Superior temporal gyrus (tissue), 1 donor: ENCODE data around the gene EEF1AKMT3.
A peak's percentile ranks its signal among the peaks of the same experiment; 100 is the strongest.

Experiments used
- DNase-seq: peaks from one replicate; pipeline ENCODE4 v3.0.0-alpha.2; 2016; ENCODE audit errors: extremely low spot score

Gene EEF1AKMT3

DNA sequence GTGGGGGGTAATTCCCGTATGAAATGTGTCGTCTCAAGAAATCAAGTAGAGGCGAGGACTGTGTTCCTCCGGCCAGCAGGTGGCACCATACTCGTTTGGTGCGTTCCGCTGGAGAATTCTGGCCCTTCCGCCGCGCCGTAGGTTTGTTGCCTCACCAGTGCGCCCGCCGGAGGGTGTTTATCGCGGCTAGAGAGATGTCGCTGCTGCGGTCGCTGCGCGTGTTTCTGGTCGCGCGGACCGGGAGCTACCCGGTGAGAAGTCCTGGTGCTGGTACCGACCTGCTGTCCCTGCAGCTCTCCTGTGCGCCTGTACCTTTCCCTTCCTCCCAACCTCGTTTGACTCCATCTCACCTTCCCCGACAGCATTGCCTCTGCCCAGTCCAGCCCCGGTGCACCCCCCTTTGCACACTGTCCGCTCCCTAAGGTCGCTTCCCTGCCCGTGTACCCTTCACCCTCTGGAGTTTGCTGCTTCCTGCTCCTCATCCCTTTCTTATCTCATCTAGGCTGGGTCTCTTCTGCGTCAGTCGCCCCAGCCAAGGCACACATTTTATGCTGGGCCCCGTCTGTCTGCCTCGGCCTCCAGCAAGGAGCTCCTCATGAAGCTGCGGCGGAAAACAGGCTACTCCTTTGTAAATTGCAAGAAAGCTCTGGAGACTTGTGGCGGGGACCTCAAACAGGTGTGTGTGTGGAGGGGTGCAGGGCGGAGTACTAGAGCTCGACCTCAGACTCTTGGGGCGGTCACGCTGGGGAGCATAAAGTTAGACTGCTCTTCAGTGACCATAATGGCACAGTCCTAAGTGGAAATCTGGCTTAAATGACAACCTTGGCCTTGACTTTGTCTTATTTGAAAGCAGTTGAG is 10.4 kb downstream of the EEF1AKMT3 start, which contains the start of gene TSFM:
Gene TSFM, plus strand, starts transcription at position 180 of the 858 bp plus-strand sequence. Its CDS starts 15 bp downstream, at position 195.
- DNase-seq = peak; percentile 99

GRCh38 chr12:57783466-57783801 is 11.0 kb downstream of the EEF1AKMT3 start:
- DNase-seq = no peak

GRCh38 chr12:57783861-57784260 is 11.4 kb downstream of the EEF1AKMT3 start:
- DNase-seq = no peak

- no peak for DNase-seq
These were observed 21.5 kb downstream of the EEF1AKMT3 start for GRCh38 chr12:57793920-57794319.

- no peak for DNase-seq
These were observed 22.9 kb downstream of the EEF1AKMT3 start for GRCh38 chr12:57795354-57795753.

GRCh38 chr12:57796996-57797395 is 24.6 kb downstream of the EEF1AKMT3 start:
- DNase-seq = no peak

GRCh38 chr12:57797933-57798332 is 25.5 kb downstream of the EEF1AKMT3 start:
- DNase-seq = no peak

GRCh38 chr12:57800965-57801364 is 28.6 kb downstream of the EEF1AKMT3 start:
- no peak for DNase-seq

DNA sequence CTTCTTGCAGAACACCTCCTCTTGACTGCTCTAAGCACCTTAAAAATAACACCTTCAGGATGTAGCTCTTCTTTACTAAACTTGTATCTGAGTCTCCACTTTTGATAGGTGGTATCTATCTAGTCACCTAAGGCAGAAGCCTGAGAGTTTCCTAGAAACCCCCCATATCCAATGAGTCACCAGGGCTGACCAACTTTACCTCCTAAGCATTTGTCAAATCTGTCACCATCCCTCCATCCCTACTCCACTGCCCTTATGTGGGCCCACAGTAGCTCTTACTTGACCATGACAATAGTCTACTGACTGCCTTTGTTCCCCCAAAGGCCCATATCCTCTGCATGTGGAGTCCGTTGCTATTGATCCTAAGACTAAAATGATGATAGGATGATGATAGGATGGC is 30.2 kb downstream of the EEF1AKMT3 start:
- no peak for DNase-seq

GRCh38 chr12:57803319-57803893 is 31.0 kb downstream of the EEF1AKMT3 start:
- DNase-seq = peak; percentile 64

DNA sequence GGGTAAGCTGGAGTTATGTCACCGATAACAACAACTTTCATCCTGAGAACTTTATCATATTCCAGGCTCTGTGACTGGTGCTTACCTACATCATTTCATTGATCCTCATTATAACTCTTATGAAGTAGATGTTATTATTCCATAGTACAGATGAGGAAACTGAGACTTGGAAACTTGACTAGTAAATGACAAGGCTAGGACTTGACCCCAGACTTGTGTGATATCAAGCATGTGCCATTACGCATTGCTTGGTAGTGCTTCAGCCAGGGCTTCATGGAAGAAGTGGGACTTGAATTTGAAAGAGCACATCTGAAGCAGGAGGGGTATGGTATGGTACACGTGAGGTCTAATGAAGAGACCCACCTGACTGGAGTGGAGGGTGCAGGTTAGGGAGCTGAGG is 34.3 kb downstream of the EEF1AKMT3 start:
- DNase-seq = no peak

- DNase-seq = no peak
These were observed 34.9 kb downstream of the EEF1AKMT3 start for GRCh38 chr12:57807285-57807684.

- DNase-seq = no peak
These were observed 35.9 kb downstream of the EEF1AKMT3 start for GRCh38 chr12:57808351-57808750.

- no peak for DNase-seq
These were observed 37.0 kb downstream of the EEF1AKMT3 start for GRCh38 chr12:57809425-57809824.

DNA sequence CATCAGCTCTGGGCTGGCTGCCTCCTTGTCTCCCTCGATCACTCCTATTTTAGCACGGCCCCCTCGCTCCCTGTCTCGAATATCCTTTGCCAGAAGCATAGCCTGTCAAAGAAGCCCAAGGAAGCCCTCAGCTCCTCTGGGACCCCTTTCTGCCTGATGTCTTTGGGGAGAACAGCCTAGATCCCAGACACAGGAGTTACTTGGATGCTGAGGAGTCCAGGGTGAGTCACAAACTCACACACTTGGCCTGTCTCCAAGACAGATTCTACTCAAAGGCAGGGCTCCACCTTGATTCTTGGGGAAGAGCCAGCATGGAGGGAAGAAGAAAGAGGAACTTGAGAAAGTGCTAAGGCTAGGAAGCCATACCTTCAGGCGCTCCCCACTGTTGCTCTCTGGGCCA is 38.0 kb downstream of the EEF1AKMT3 start:
- no peak for DNase-seq

- no peak for DNase-seq
These were observed 38.8 kb downstream of the EEF1AKMT3 start for GRCh38 chr12:57811028-57811755.

GRCh38 chr12:57813111-57813970 is 40.9 kb downstream of the EEF1AKMT3 start:
- no peak for DNase-seq

- DNase-seq = no peak
These were observed 41.8 kb downstream of the EEF1AKMT3 start for GRCh38 chr12:57813971-57814772.

DNA sequence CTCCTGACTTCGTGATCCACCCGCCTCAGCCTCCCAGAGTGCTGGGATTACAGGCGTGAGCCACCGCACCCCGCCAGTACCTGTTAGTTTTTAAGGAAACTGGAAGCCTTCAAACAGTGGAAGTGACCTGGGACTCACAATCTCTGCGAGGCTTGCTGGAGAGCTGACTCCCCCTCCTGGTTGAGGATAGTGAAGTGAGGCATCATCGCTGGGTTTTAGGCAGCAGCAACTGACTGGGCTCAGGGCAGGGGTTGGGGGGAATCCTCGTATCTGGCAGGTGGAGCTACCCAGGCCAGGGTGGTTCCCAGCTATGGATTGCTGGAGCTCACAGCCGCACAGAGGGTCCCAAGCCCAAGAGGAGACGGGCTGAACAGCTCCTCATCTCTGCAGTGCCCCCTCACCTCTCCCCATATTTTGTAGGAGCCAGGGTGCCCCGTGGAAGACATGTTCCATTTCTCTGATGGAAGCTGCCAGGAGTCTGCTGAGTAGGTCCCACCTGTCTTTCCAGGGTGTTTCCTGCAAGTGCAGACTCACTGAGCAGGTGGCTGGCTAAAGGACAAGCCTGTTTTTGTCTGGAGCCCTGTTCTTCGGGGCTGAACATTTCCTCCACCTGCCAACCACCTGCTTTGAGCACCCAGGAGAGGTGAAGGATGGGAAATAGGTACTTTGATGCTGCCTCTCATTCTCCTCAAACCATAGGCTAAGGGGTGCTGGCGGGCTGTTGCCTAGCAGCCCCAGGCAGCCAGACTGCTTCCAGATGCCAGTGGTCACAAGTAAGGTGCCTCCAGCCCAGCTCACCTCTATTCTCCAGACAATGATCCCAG is 43.0 kb downstream of the EEF1AKMT3 start:
- DNase-seq = no peak
